DMS53 (cell line): ENCODE data around the gene KATNB1.
"Not testable (repeated sequence)": the region's sequence is repeated elsewhere in the genome, so short reads cannot be mapped to it uniquely, and the experiment has no call there.

Source experiments
- DNase-seq: peaks from one replicate; lab custom pipeline; 2025; lab: John Stamatoyannopoulos, UW

Gene KATNB1

DNA sequence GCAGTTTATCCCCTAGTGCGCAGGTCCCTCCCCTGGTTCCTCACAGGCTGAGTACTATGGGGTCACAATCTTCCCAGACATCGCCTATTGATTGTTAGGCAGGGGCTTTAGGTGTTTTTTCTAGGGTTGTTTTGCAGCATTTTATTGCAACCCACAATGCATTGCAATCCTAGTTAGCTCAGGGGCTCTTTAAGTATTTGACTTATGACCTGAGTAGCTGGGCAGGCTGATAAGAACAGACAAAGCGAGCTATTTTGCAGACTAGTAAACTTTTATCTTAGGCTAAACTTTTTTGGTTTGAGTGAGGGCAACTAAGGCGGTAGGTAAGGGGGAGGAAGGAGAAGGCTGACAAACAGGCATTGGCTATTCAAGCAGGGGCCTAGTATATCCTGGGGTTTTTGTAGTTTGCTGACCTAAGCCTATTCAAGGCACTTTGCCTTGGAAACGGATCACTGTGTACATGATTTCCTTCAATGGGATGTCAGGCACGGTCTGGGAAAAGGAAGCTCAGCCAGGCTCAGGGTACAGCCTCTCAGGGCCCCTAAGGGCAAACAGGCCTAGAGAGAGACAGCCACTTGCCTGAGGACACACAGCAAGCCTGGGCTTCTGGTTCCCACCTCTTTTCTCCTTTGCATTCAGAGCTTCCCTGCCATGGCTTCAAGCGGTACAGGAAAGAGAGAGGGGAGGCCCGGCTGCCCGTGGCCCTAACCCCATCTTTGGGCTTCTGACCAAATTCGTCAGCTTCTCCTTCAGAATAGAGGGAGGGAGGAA, 34.6 kb upstream of the KATNB1 start:
- DNase-seq: peak; percentile 31

GRCh38 chr16:57701759-57702371, 33.7 kb upstream of the KATNB1 start:
- no peak for DNase-seq

GRCh38 chr16:57703416-57704010, 32.1 kb upstream of the KATNB1 start:
- DNase-seq: no peak

GRCh38 chr16:57704011-57704904, 31.3 kb upstream of the KATNB1 start:
- DNase-seq: peak; percentile 88

GRCh38 chr16:57704905-57705852, 30.4 kb upstream of the KATNB1 start:
- peak; percentile 46 for DNase-seq

GRCh38 chr16:57706717-57707116, 28.9 kb upstream of the KATNB1 start:
- no peak for DNase-seq

DNA sequence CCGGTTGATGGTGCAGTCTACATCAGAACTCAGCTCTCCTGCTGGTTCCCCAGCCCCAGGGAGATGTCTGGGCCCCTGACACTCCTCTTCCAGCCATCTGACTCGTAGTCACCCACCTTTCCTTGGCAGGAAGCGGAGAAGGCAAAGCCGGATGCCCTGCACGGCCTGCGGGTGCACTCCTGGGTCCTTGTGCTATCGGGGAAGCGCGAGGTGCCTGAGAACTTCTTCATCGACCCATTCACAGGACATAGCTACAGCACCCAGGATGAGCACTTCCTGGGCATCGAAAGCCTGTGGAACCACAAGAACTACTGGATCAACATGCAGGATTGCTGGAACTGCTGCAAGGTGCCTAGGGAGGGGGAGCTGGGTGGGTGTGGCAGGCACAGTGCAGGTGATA, 28.2 kb upstream of the KATNB1 start:
- no peak for DNase-seq

- no peak for DNase-seq
These were observed 27.4 kb upstream of the KATNB1 start for GRCh38 chr16:57708168-57708567.

- DNase-seq: no peak
These were observed 25.9 kb upstream of the KATNB1 start for GRCh38 chr16:57709663-57710062.

DNA sequence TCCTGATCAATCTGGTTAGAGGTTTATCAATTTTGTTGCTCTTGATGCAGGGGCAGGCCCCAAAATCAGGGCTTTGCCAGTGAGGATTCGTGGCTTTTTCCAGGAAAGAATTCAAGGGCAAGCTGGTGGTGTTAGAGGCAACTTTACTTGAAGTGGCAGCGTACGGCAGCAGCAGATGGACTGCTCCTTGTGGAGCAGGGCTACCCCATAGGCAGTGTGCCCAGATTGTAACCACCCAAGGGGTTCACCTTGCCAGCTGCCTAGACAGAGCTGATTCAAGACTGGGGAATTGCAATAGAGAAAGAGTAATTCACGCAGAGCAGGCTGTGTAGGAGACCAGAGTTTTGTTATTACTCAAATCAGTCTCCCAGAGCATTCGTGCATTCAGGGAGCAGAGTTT, 24.2 kb upstream of the KATNB1 start:
- DNase-seq: no peak

- DNase-seq: no peak
These were observed 23.6 kb upstream of the KATNB1 start for GRCh38 chr16:57711993-57712392.

- DNase-seq: not testable (repeated sequence)
These were observed 23.0 kb upstream of the KATNB1 start for GRCh38 chr16:57712569-57712968.

DNA sequence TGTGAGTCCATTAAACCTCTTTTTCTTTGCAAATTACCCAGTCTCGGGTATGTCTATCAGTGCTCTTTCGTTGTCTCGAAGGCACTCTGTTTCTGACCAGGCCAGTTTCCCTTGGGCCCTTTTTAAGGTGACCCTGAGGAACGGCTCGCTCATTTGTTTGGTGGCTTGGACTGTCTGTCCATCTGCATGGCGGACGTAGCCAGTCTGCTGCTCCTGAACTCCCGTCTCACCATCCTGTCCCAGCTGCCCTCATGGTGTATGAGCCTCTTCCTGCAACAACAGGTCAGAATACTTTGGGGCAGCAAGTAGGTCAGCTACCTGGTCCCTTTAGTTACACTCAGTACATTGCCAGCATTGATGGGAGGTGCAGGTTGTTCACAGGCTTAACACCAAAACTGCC, 22.0 kb upstream of the KATNB1 start:
- DNase-seq: no peak

GRCh38 chr16:57714047-57714446, 21.5 kb upstream of the KATNB1 start:
- no peak for DNase-seq

GRCh38 chr16:57720142-57720575, 15.4 kb upstream of the KATNB1 start:
- peak; percentile 85 for DNase-seq

GRCh38 chr16:57721356-57722209, 14.0 kb upstream of the KATNB1 start:
- DNase-seq: no peak

- no peak for DNase-seq
These were observed 13.4 kb upstream of the KATNB1 start for GRCh38 chr16:57722210-57722499.

DNA sequence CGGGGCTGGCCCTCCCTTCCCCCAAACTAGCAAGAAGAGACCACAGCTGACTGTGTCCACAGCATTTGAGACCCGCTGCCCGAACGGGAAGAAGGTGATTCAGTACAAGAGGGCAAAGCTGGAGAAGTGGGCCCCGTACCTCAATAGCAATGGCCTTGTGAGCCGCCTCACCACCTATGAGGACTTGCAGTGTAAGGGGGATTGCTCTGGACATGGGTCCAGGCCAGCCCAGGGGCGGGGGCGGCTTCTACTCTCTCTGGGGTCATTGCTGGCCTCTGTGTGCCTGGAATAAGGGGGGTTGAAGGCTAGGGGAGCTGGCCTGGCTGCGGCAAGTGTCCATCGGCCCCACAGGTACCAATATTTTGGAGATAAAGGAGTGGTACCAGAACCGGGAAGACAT, 12.9 kb upstream of the KATNB1 start:
- no peak for DNase-seq

- peak; percentile 17 for DNase-seq
These were observed 12.4 kb upstream of the KATNB1 start for GRCh38 chr16:57723170-57723569.

DNA sequence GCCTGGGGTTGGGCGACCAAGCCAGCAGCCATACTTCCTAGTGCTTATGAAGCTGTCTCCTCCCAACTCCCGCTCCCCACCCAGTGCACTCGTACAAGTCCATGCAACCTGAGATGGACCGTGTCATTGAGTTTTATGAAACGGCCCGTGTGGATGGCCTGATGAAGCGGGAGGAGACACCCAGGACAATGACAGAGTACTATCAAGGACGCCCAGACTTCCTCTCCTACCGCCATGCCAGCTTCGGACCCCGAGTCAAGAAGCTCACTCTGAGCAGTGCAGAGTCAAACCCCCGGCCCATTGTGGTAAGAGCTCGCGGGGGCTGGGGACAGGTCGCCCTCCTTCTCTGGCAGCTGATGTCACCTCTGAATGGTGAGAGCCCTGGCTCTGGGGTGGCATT, 11.0 kb upstream of the KATNB1 start:
- no peak for DNase-seq
